Measurements from ENCODE around the gene SLC9C1.

Gene SLC9C1

DNA sequence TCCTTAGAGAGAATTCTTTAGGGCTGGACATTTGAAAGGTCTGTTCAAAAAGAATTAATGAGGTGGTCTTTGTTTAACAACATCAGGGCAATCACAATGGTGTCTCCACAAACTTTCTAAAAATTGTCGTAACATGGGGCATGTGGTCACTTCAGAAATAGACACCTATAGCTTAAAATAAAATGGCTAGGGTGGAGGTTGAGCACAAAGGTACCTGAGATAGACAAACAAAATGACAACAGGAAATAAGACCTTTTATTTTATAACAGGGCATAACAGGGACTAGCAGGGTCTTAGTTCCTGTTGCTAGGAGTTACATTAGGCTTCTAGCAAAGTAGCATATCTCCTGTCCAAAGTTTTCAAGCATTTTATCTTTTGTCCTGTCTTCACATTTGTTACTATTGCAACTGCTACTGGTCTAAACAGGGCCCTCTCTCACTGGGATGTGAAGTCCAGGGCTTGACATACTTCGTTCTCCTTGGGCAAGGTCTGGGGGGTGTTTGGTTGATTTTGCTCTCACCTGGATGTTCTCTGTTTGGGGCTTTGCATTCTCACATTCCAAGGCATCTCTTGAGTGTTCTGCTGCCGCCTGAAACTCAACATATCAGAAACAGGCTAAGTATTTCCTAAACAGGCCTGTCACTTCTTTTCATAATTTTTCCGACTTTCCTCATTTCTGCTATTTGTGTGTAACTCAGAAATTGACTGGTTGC lies 163.9 kb downstream of the SLC9C1 start:
- DNase-seq (no peak), ATAC-seq (replicated peaks) (no peak)
- H3K36me3 Mint-ChIP-seq (ENCODE audit: insufficient read depth) = peaks cover 6% of the 10 kb centered on the region
- no peaks in the 10 kb centered on the region for H3K27me3 Mint-ChIP-seq
- peaks cover 33 to 53% of the 10 kb centered on the region in 2 donors for H3K4me1 Mint-ChIP-seq (ENCODE audit: low read depth in 2 of 2)
- no peaks in the 10 kb centered on the region for H3K9me3 Mint-ChIP-seq
- peak overlapping the region; percentile 7 to 66 for H3K27ac Mint-ChIP-seq
- peak overlapping the region in 1 of 2 donors; percentile 47 for H3K4me3 Mint-ChIP-seq

DNA sequence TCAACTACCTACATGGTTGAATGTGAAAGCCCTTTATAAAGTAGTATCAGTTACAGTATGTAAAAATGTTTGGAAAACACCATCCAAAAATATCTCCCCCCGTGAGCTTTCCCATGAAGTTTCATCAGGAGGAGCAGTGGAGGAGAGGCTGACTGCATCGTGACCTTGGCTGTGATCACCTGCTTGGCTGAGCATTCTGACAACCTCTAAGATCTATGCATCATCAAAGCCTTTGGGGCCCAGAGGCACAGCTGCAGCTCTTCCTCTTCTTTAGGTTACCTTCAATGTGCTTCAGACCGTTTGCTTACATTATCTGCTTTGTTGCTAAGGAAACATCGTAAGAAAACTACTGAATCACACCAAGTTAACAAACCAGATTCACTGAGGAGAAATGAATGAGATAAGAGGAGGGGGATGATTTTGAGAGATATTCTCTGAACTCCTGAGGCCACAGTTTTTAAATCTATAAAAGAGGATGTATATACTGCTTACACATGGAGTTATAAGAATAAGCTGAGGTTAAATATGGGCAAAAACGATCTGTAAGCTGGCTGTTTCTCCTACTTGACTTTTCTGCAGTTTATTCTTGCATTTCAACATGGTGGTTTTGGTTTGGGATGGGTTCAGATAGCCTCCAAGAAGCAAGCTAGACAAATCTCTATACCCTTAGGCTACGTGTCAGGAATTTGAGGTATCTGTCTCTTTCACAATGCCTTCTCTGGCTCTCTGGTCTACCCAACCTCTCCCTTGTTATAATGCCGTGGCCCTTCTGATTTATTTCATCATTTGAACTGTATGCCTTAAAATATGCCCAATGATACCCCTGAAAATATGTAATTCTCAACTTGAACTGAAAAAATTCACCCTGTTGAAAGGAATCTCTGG lies 164.9 kb downstream of the SLC9C1 start:
- peak overlapping the region; percentile 39 to 66 for H3K27ac Mint-ChIP-seq
- H3K4me3 Mint-ChIP-seq = peak overlapping the region in 1 of 2 donors; percentile 70
- H3K27me3 Mint-ChIP-seq = no peaks in the 10 kb centered on the region
- peaks cover 6% of the 10 kb centered on the region for H3K36me3 Mint-ChIP-seq (ENCODE audit: insufficient read depth)
- H3K9me3 Mint-ChIP-seq = no peaks in the 10 kb centered on the region
- peaks cover 29 to 44% of the 10 kb centered on the region in 2 donors for H3K4me1 Mint-ChIP-seq (ENCODE audit: low read depth in 2 of 2)
- peak; percentile 67 for ATAC-seq (replicated peaks)
- peak in 1 of 3 experiments; percentile 22 for DNase-seq

DNA sequence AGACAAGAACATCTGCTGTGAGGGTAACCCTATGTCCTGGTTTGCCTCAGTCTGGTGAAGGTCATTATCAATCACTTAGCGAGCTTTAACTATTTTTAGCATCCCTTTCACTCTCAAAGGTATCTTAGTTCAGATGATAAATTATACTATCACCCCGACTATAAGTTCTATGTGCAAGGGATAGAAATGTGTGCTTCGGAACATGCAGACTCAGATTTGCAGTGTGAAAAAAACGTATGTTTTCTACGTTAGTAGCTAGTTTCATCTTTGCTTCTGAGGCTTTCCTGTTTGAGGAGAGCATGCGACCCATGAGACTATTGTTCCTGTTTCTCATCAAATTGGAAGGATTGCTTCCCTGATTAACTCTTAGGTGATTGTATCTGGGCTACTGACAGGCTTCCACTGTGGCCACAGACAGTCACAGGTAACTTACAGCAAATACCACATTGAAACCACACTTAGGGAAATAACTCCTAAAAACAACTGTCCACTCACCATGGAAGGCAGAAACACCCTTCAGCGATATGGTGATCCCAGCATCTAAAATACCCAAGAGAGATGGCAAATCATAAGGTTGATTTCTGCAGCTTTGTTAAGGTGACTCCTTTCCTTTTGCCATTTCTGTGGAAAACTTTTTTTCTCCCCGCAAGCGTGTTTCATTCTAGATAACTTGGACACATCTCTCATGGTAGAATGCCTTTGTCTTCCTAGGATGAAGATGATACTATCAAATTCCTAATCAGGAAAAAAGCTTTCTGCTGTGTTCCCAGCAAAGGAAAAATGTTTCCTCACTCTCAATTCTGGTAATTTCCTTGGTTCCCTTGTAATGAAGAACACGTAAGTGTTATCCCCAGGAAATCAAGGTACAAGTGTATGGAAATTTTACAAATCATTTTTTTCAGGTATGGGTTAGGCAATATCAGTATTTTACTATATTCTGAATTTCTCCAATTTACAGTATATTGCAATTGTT lies 166.2 kb downstream of the SLC9C1 start:
- H3K36me3 Mint-ChIP-seq (ENCODE audit: insufficient read depth) = peaks cover 2% of the 10 kb centered on the region
- H3K4me3 Mint-ChIP-seq = peak overlapping the region; percentile 50 to 70
- H3K4me1 Mint-ChIP-seq (ENCODE audit: low read depth in 2 of 2) = peaks cover 20 to 33% of the 10 kb centered on the region in 2 donors
- ATAC-seq (replicated peaks) (peak; percentile 11), DNase-seq (no peak)
- H3K9me3 Mint-ChIP-seq = no peaks in the 10 kb centered on the region
- H3K27ac Mint-ChIP-seq = peak overlapping the region; percentile 66 to 74
- no peaks in the 10 kb centered on the region for H3K27me3 Mint-ChIP-seq

DNA sequence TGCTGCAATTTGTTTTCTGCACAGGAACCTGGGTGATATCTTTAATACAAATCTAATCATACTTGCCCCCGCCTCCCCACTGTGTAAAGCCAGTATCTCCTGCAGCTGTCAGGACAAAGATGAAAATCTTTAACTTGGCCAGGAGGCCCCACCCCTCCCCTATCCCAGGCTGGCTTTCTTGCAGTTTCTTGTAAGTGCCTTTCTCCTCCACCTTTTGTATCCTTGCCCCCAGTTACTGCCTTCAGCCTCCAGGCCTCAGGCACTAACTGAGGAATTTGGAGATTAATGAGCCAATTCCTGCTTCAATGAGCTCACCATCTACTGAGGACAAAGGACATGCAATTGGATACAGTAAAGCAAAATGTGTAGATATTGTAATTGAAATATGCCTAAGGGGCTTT lies 167.5 kb downstream of the SLC9C1 start:
- DNase-seq (no peak), ATAC-seq (replicated peaks) (no peak)
- Mint-ChIP-seq H3K9me3 (no peaks in the 10 kb centered on the region), H3K27me3 (no peaks in the 10 kb centered on the region), H3K36me3 (ENCODE audit: insufficient read depth) (peaks cover 2% of the 10 kb centered on the region), H3K27ac (peak overlapping the region; percentile 66 to 74), H3K4me3 (peak overlapping the region; percentile 50 to 70), H3K4me1 (ENCODE audit: low read depth in 2 of 2) (peaks cover 17 to 32% of the 10 kb centered on the region in 2 donors)

DNA sequence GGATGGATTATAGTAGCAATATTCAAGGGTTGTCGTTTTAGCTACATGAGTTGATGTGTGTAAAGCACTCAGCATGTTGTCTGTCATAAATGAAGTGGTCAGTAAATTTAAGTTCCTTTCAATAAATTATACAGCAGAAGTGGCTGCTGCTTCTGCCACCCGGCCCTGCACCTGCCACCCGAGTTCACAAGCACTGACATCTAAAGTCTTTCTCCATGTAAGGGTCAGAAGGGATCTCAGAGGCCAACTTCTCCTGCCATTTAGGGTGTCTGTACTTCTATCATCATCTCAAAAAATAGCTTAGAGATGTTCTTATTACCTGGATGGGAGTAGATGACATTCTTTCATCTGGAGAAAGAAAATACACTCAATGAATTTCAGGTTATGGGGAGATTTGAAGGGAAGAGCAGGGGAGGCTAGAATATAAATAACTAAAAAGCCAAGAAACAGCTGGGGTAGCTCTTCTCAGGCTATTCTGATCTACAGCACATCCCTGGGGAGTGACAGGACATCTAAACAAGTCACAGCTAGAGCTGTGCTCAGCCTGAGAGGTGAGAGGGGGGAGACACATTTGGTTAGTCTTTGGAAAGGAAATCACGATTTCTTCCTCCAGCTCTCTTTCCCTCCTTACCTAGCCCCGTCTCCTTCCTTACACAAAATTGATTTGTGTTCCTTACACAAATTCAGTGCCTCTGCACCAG lies 169.0 kb downstream of the SLC9C1 start:
- H3K36me3 Mint-ChIP-seq (ENCODE audit: insufficient read depth) = peaks cover 2% of the 10 kb centered on the region
- H3K4me1 Mint-ChIP-seq (ENCODE audit: low read depth in 2 of 2) = peaks cover 19 to 33% of the 10 kb centered on the region in 2 donors
- H3K9me3 Mint-ChIP-seq = no peaks in the 10 kb centered on the region
- H3K4me3 Mint-ChIP-seq = no peak overlapping the region
- H3K27ac Mint-ChIP-seq = peak overlapping the region in 1 of 2 donors; percentile 66
- DNase-seq (no peak), ATAC-seq (replicated peaks) (no peak)
- no peaks in the 10 kb centered on the region for H3K27me3 Mint-ChIP-seq

DNA sequence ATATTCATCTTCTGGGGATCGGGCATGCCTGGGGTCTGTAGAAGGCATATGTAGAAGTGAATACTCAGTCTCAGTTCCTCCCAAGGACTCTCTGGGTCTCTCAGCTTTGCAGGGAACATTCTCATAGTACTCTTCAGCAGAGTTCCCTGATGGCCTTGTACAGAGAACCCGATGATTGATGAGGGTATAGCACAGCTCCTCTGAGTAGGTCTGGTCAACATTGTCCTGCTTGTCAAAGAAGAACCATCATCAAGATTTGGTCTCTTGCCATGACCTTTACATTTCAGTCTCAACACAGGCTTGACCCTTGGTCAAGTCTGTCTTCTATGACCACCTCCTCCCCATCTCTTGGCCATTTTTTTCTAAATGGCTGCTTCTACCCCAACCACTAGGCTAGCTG lies 170.5 kb downstream of the SLC9C1 start:
- no peaks in the 10 kb centered on the region for H3K27me3 Mint-ChIP-seq
- DNase-seq = no peak
- H3K27ac Mint-ChIP-seq = peak overlapping the region in 1 of 2 donors; percentile 33
- H3K36me3 Mint-ChIP-seq (ENCODE audit: insufficient read depth) = no peaks in the 10 kb centered on the region
- no peak overlapping the region for H3K4me3 Mint-ChIP-seq
- H3K4me1 Mint-ChIP-seq (ENCODE audit: low read depth in 2 of 2) = peaks cover 14 to 36% of the 10 kb centered on the region in 2 donors
- no peaks in the 10 kb centered on the region for H3K9me3 Mint-ChIP-seq
- ATAC-seq (replicated peaks) = no peak

DNA sequence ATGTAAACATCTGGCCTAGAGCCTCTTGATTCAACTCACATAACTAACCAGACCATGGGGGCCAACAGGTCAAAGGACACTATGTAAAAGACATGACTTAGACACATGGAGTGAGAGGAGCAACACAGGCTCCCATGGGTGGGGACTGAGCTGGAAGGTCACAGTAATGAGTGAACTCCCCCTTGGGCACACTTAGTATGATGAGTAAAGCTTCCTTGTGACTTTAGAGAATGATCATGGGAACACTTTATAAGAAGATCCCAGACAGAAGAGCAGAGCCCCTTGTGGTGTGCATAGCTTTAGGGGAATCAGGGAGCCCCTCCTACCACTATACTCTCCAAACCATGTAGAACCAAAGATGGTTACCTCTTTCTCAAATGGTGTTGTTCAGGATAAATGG lies 171.1 kb downstream of the SLC9C1 start:
- H3K27me3 Mint-ChIP-seq = no peaks in the 10 kb centered on the region
- H3K36me3 Mint-ChIP-seq (ENCODE audit: insufficient read depth) = no peaks in the 10 kb centered on the region
- H3K4me1 Mint-ChIP-seq (ENCODE audit: low read depth in 2 of 2) = peaks cover 14 to 43% of the 10 kb centered on the region in 2 donors
- H3K4me3 Mint-ChIP-seq = no peak overlapping the region
- no peaks in the 10 kb centered on the region for H3K9me3 Mint-ChIP-seq
- DNase-seq (no peak), ATAC-seq (replicated peaks) (no peak)
- H3K27ac Mint-ChIP-seq = no peak overlapping the region

DNA sequence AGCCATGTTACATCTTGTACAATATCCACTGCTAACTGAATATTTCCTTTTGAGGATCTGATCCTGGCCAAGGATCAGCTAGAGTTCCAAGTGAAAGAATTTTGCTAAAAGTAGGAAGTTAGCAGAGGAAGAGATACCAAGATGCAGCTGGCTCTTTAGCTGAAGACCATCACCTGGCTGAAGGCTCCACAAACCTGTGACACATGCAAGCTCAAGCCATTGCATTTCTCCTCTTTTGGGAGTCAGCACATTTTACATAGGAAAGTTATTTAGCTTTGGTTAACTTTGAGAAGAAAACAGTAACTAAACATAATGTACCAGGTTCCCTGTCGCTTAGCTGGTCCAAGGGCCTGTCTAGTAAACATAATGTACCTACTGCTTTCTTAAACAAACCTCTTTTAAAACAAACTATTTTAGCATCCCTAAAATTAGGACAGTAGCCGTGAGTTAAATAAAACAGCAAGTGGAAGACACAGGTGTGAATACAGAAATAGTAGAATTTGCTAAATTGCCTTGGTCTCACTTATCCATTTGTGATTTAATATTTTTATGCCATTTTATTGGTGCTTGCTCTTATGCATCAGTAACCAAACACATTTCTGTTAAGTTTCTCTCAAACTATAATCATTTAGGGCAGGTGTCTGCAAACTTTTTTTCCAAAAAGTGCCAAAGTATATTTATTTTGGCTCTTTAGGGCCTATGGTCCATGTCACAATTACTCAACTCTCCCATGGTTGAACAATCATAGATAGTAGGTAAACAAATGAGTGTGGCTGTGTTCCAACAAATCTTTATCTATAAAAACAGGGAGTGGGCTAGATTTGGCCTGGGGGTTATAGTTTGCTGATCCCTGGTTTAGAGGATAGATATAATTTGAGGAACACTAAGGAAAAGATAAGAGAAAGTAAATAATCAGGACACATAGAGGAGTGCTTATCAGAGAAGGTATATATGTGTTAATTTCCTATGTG lies 172.2 kb downstream of the SLC9C1 start:
- no peak overlapping the region for H3K27ac Mint-ChIP-seq
- H3K9me3 Mint-ChIP-seq = no peaks in the 10 kb centered on the region
- H3K27me3 Mint-ChIP-seq = no peaks in the 10 kb centered on the region
- no peak for DNase-seq
- H3K36me3 Mint-ChIP-seq (ENCODE audit: insufficient read depth) = no peaks in the 10 kb centered on the region
- no peak for ATAC-seq (replicated peaks)
- no peak overlapping the region for H3K4me3 Mint-ChIP-seq
- peaks cover 14 to 45% of the 10 kb centered on the region in 2 donors for H3K4me1 Mint-ChIP-seq (ENCODE audit: low read depth in 2 of 2)

DNA sequence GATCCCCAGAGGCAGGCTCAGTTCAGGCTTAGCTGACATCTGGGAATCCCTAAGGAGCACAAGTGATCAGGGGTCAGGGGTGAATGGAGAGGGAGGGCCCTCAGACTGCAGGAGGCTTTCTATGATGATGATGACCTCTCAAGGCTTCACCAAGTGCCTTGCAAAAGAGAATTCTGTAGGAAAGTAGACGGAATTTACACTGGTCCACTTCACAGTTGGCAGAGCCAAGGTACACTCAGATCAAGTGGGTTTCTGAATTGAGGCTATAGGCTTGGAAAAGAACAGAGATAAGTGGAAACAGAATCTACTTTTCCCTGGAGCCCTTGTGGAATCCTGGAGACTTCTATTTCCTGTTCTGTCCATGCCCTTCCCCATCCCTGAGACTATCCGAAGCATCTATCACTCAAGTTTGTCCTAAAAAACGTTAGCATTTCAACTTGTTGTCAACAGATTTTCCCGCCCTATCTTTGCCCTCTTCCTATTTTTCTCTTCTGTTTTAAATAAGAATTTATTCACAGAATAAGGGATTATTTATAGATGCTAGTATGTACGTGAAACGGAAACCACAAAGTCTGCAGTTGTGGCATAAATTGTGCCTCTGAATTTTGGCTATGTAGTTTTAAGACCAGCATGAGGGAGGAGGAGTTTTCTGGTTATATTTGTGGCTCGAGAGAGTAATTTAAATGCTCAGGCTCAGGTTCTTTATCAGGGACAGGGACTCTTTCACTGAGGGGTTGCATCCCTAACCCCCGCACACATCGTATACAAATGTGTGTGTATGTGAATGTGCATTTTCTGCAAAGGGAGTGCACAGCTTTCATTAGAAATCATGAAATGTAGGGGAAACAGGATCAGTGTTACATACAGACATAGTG lies 173.8 kb downstream of the SLC9C1 start:
- Mint-ChIP-seq H3K9me3 (no peaks in the 10 kb centered on the region), H3K27ac (no peak overlapping the region), H3K27me3 (no peaks in the 10 kb centered on the region), H3K4me1 (ENCODE audit: low read depth in 2 of 2) (peaks cover 5 to 38% of the 10 kb centered on the region in 2 donors), H3K36me3 (ENCODE audit: insufficient read depth) (no peaks in the 10 kb centered on the region), H3K4me3 (peak overlapping the region in 1 of 2 donors; percentile 7)
- DNase-seq = no peak
- peak; percentile 48 for ATAC-seq (replicated peaks)

DNA sequence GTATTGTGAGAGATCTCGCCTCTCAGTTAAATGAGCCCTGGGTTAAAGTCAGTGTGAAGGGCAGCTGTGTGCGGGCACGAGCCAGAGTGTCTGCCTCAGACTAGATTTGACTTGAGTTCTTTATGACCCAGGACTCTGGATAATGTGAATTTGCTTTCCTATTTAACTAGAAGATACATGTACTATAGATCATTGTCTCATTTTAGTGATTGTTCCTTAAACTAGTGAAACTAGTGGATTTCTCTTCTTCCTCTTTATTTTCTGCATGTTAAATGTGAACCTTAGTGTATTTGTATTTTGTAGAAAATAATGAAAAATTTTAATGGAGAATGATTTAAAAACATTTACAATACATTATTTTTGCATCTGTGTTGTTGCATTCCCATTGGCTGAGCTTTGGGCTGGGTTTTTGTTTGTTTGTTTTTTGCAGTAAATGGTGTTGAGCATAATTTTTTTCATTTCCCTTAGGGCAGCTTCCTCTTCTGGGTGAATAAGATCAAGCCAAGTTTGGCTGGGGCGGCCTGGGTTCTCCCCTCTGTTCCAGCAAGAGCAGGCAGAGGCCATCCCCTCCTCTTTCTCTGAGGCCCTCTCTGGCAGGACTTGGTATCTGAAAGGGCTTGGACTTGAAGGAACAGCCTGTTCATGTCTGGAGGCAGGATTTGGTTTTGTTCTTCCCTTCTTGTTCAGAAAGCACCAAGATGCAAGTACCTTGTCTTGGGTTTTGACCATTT lies 176.0 kb downstream of the SLC9C1 start:
- Mint-ChIP-seq H3K27ac (peak overlapping the region in 1 of 2 donors; percentile 87), H3K36me3 (ENCODE audit: insufficient read depth) (no peaks in the 10 kb centered on the region), H3K27me3 (no peaks in the 10 kb centered on the region), H3K4me3 (peak overlapping the region in 1 of 2 donors; percentile 80), H3K4me1 (ENCODE audit: low read depth in 2 of 2) (peaks cover 6 to 46% of the 10 kb centered on the region in 2 donors), H3K9me3 (no peaks in the 10 kb centered on the region)
- ATAC-seq (replicated peaks) (peak; percentile 46), DNase-seq (no peak)

All from effector memory CD8-positive, alpha-beta T cell (primary cell).